ENCODE results near the gene GSG1L2.

GRCh38 chr17:9811086-9811485, 10.8 kb downstream of the GSG1L2 start:
- TF ChIP-seq CTCF (IDR thresholded peaks at IDR 0.05) (no peak), REST (IDR thresholded peaks at IDR 0.05; ENCODE audit: insufficient read depth in 1 of 2, low read depth in 2 of 2, low read length in 1 of 2) (no peak), SIN3A (IDR thresholded peaks at IDR 0.05; ENCODE audit: borderline replicate concordance, insufficient read depth, low read depth, low read length) (no peak), POLR2AphosphoS5 (IDR thresholded peaks at IDR 0.05; ENCODE audit: low read depth, low read length) (no peak)

Data from Panc1 (cell line).